Renal cortex interstitium (tissue), 11 donors: ENCODE data around the gene FRMD1. TPM values are rescaled to one million over a fixed set of nuclear protein-coding genes. Genes with fewer than 3 reads are reported as not detected.

Source experiments
- DNase-seq, 11 donors: peaks; one replicate each; pipeline ENCODE4 v3.0.0-alpha.2; 2013; ENCODE audit warnings: low read depth in 9 of 11, low spot score in 4 of 11; ENCODE audit errors: extremely low read depth in 1 of 11
- polyA plus RNA-seq, 3 donors: library from polyadenylated mRNA; unstranded; fragments of 120-200 nt; gene quantifications; one replicate each; pipeline ENCODE4 v1.2.1, GENCODE V29; 2013; ENCODE audit not compliant: insufficient read length in 3 of 3

FRMD1 gene
- polyA plus RNA-seq, 3 donors = 15.1 to 27.1 (median 17.2) TPM

GRCh38 chr6:168039301-168039700 is 39.7 kb downstream of the FRMD1 start:
- no peak for DNase-seq

- DNase-seq = no peak
These were observed 40.4 kb downstream of the FRMD1 start for GRCh38 chr6:168038576-168039140.

- DNase-seq = no peak
These were observed 41.2 kb downstream of the FRMD1 start for GRCh38 chr6:168037856-168038255.

DNA sequence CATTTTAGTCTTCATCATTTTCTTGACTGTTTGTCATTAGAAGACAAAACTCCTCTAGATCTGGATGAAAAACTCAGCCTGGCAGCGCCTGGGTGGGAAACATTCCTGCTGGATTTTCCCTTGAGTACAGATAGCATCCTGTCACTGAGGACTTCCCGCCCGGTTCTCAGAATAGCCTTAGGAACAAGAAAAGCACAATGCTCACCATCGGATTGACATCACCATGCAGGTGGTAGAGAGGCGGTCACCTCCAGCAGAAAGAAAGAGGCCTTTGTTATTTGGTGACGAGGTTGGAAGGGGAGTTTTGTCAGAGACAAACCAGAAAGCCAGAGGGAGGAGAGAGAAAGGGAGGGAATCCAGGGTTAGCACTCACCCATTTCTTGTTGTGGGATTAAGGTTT is 41.8 kb downstream of the FRMD1 start:
- no peak for DNase-seq

GRCh38 chr6:168035661-168036545 is 43.1 kb downstream of the FRMD1 start:
- no peak for DNase-seq

GRCh38 chr6:168035098-168035660 is 43.8 kb downstream of the FRMD1 start:
- peak in 10 of 11 donors; percentile 37 to 77 (median 66) for DNase-seq

DNA sequence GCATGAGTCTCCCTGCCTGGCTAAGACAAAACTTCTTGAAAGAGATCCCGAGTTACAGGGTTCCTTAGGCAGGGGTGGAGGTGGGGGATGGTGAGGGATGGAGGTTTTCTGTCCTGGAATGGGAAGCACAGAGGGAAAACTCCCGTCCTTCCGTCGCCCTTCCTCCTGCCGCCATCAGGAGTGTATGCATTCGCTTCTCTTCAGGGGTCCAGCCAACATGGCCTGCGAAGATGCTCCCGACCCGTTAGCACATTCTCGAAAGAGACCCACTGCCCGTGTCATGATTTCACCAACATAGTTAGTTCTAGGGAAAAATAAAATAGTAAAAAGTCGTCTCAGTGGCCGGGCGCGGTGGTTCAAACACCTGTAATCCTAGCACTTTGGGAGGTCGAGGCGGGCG is 44.5 kb downstream of the FRMD1 start:
- DNase-seq = no peak

- DNase-seq = no peak
These were observed 45.2 kb downstream of the FRMD1 start for GRCh38 chr6:168033791-168034190.

- DNase-seq = no peak
These were observed 46.8 kb downstream of the FRMD1 start for GRCh38 chr6:168032005-168032760.

- DNase-seq = no peak
These were observed 47.5 kb downstream of the FRMD1 start for GRCh38 chr6:168031411-168031971.

DNA sequence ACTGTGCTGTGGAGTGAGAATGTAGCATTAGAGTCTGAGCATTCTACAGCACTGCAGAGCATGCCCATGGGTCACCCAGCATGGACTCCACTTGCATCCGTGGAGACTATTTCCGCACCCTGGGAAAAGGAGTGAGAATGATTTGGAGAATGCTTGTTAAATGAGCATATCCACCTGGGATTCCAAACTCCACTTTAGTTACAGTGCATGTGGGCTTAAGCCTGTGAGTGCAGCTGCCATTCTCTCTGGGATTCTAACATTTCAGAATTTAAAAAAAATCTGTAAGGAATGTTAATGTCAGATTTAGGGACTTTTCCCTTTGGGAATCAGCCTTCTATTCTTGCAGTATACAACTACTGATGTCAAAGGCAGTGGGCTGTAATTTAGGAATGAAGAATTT is 48.1 kb downstream of the FRMD1 start:
- no peak for DNase-seq

- no peak for DNase-seq
These were observed 48.7 kb downstream of the FRMD1 start for GRCh38 chr6:168030218-168030746.

- no peak for DNase-seq
These were observed 49.4 kb downstream of the FRMD1 start for GRCh38 chr6:168029459-168030217.

- no peak for DNase-seq
These were observed 50.8 kb downstream of the FRMD1 start for GRCh38 chr6:168028181-168028580.

- no peak for DNase-seq
These were observed 51.5 kb downstream of the FRMD1 start for GRCh38 chr6:168027521-168027920.

GRCh38 chr6:168026925-168027324 is 52.1 kb downstream of the FRMD1 start:
- DNase-seq = no peak

DNA sequence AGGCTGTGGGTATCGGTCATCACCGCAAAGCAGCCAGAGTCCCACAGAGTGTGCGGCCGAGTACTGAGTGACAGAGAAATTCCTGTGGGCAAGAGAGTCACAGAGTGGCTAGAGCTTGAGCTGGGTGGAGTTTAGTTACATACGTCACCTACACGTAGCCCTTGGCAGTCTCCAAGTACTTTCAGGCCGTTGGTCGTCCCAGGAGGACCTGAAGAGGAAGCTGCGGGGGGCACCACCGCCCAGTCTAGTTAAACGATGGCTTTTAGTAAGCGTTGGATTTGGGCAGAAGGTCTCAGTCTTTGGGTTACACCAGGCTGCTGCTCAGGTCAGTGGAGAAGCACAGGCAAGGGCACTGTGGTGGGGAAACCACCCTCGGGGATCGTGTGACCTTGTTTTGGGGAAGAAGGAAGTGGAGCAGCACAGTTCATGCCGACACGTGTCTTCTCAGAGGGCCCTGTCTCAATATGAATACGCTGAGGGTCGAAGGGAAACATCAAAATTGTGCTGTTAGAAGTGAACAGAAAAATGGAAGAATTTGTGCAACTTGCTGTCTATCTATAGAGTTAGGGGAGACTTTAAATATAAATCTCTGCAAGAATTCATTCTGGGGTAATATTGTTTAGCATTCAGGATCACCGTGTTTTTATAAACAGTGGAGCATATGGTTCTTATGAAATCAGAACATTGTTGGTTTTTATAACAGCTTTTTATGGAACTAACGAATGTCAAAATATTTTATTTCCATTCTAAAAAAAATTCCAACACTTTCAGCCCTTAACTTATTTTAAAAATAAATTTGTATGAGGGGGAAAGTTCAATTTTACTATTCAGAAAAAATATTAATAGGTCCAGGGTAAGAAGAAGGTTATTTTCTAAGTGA is 52.9 kb downstream of the FRMD1 start:
- no peak for DNase-seq
